Limb (tissue), 2 donors: Measurements from ENCODE around the gene GRB14.
A peak's percentile ranks its signal among the peaks of the same experiment; 100 is the strongest.
"Not testable (repeated sequence)": the region's sequence is repeated elsewhere in the genome, so short reads cannot be mapped to it uniquely, and the experiment has no call there.

Experiments
- DNase-seq, 2 donors: peaks; one replicate each; pipeline ENCODE4 v3.0.0-alpha.2; 2016; ENCODE audit errors: extremely low spot score in 2 of 2

GRB14 gene

GRCh38 chr2:164560181-164560792 lies 61.0 kb downstream of the GRB14 start:
- peak in 1 of 2 donors; percentile 40 for DNase-seq

- DNase-seq = no peak
These were observed 62.8 kb downstream of the GRB14 start for GRCh38 chr2:164558450-164558849.

GRCh38 chr2:164554487-164554886 lies 66.8 kb downstream of the GRB14 start:
- DNase-seq = no peak

GRCh38 chr2:164551519-164551918 lies 69.8 kb downstream of the GRB14 start:
- DNase-seq = no peak

GRCh38 chr2:164549705-164550104 lies 71.6 kb downstream of the GRB14 start:
- DNase-seq = not testable (repeated sequence)

- no peak for DNase-seq
These were observed 75.8 kb downstream of the GRB14 start for GRCh38 chr2:164545484-164545883.

- DNase-seq = peak in 1 of 2 donors; percentile 30
These were observed 78.7 kb downstream of the GRB14 start for GRCh38 chr2:164542581-164543021.

- peak in 1 of 2 donors; percentile 54 for DNase-seq
These were observed 82.9 kb downstream of the GRB14 start for GRCh38 chr2:164538240-164538866.

GRCh38 chr2:164535280-164536025 lies 85.8 kb downstream of the GRB14 start:
- DNase-seq = no peak

- DNase-seq = no peak
These were observed 90.8 kb downstream of the GRB14 start for GRCh38 chr2:164530464-164530863.

- no peak for DNase-seq
These were observed 97.6 kb downstream of the GRB14 start for GRCh38 chr2:164523726-164524125.

GRCh38 chr2:164523009-164523408 lies 98.3 kb downstream of the GRB14 start:
- no peak for DNase-seq

GRCh38 chr2:164522561-164522981 lies 98.7 kb downstream of the GRB14 start:
- DNase-seq = no peak

- no peak for DNase-seq
These were observed 105.5 kb downstream of the GRB14 start for GRCh38 chr2:164515734-164516133.

GRCh38 chr2:164515030-164515429 lies 106.3 kb downstream of the GRB14 start:
- DNase-seq = no peak

- no peak for DNase-seq
These were observed 106.8 kb downstream of the GRB14 start for GRCh38 chr2:164514491-164514890.

- no peak for DNase-seq
These were observed 108.4 kb downstream of the GRB14 start for GRCh38 chr2:164512871-164513270.

GRCh38 chr2:164511738-164512137 lies 109.5 kb downstream of the GRB14 start:
- no peak for DNase-seq

GRCh38 chr2:164510895-164511294 lies 110.4 kb downstream of the GRB14 start:
- DNase-seq = no peak

GRCh38 chr2:164509137-164509877 lies 112.0 kb downstream of the GRB14 start:
- DNase-seq = no peak

- no peak for DNase-seq
These were observed 117.0 kb downstream of the GRB14 start for GRCh38 chr2:164504253-164504652.

GRCh38 chr2:164498836-164499235 lies 122.4 kb downstream of the GRB14 start:
- no peak for DNase-seq
